PC-9 (cell line): Measurements from ENCODE around the gene INO80. TPM values are rescaled to one million over a fixed set of nuclear protein-coding genes. Genes with fewer than 3 reads are reported as not detected.

Experiments used
- BruUV-seq: library from RNA; stranded (reverse); fragments of 400-500 nt; replicated peaks from 2 replicates; lab custom pipeline; 2021; lab: Mats Ljungman, UMichigan
- CTCF ChIA-PET: fragments of 300-600 bp; sonication (Branson Sonifier 250); formaldehyde crosslinking; loops from one replicate; lab custom pipeline; 2022; ENCODE audit warnings: antibody characterized with exemption; lab: Charles Lee
- POLR2A ChIA-PET: fragments of 300-600 bp; sonication (Branson Sonifier 250); formaldehyde crosslinking; loops from one replicate; lab custom pipeline; 2022; ENCODE audit warnings: antibody characterized with exemption; ENCODE audit not compliant: unreplicated experiment; lab: Charles Lee
- DNase-seq, 2 experiments: peaks; one replicate each; pipeline versions ENCODE4 v3.0.0 to v3.0.0-alpha.2; 2015 to 2022; ENCODE audit warnings: mixed read lengths in 1 of 2
- H2AFZ ChIP-seq: fragments of 200-600 bp; sonication (generic); 2 replicates; pipeline ENCODE4 v1.8.1; 2017; ENCODE audit warnings: antibody characterized with exemption
- H3F3A ChIP-seq: fragments of 200-600 bp; sonication (generic); 2 replicates; pipeline ENCODE4 v1.8.1; 2017; ENCODE audit warnings: antibody characterized with exemption, mild to moderate bottlenecking, low read depth; ENCODE audit not compliant: insufficient read depth
- H3K27ac ChIP-seq: fragments of 200-600 bp; sonication (generic); 2 replicates; pipeline ENCODE4 v1.6.1; 2016; ENCODE audit warnings: mixed run types
- H3K27me3 ChIP-seq: fragments of 200-600 bp; sonication (generic); 2 replicates; pipeline ENCODE4 v1.6.1; 2016; ENCODE audit warnings: low read depth, mixed run types; ENCODE audit not compliant: insufficient read depth
- H3K36me3 ChIP-seq: fragments of 200-600 bp; sonication (generic); 2 replicates; pipeline ENCODE4 v1.6.1; 2016; ENCODE audit warnings: low read depth, mixed run types
- H3K4me1 ChIP-seq: fragments of 200-600 bp; sonication (generic); replicated peaks from 2 replicates; pipeline ENCODE4 v1.6.1; 2016; ENCODE audit warnings: mixed run types; ENCODE audit not compliant: insufficient read depth
- H3K4me2 ChIP-seq: fragments of 200-600 bp; sonication (generic); 2 replicates; pipeline ENCODE4 v1.6.1; 2017; ENCODE audit warnings: mixed run types
- H3K4me3 ChIP-seq: fragments of 200-600 bp; sonication (generic); 2 replicates; pipeline ENCODE4 v1.6.1; 2016; ENCODE audit warnings: mixed run types
- H3K79me2 ChIP-seq: fragments of 200-600 bp; sonication (generic); 2 replicates; pipeline ENCODE4 v1.6.1; 2017; ENCODE audit warnings: low read depth, mixed run types
- H3K9me2 ChIP-seq: fragments of 200-600 bp; sonication (generic); 2 replicates; pipeline ENCODE4 v1.8.1; 2017; ENCODE audit warnings: mild to moderate bottlenecking; ENCODE audit not compliant: insufficient read depth
- H3K9me3 ChIP-seq: fragments of 200-600 bp; sonication (generic); 2 replicates; pipeline ENCODE4 v1.8.1; 2016; ENCODE audit warnings: low read depth; ENCODE audit not compliant: insufficient read depth
- H4K20me1 ChIP-seq: fragments of 200-600 bp; sonication (generic); 2 replicates; pipeline ENCODE4 v1.8.1; 2017; ENCODE audit not compliant: insufficient read depth
- CTCF ChIP-seq: fragments of 200-600 bp; sonication (generic); conservative IDR thresholded peaks from 2 replicates; pipeline ENCODE4 v1.6.1; 2017; ENCODE audit warnings: mixed run types, antibody characterized with exemption, mild to moderate bottlenecking, moderate library complexity
- EZH2 ChIP-seq: fragments of 200-600 bp; sonication (generic); IDR thresholded peaks from 2 replicates; pipeline ENCODE4 v1.8.0; 2017; ENCODE audit warnings: antibody characterized with exemption, low read depth
- intact Hi-C: fragments of 100-400 bp; cut with micrococcal nuclease; formaldehyde crosslinking; loops from one replicate; pipeline ENCODE4 v1.10.0; 2022; ENCODE audit not compliant: unreplicated experiment
- total RNA-seq: library from RNA; stranded (reverse); gene quantifications from 2 replicates; pipeline ENCODE4 v1.2.3, GENCODE V29; 2021

The INO80 gene
- total RNA-seq, 1 experiment from 2014 or later, result 18.8 TPM

DNA sequence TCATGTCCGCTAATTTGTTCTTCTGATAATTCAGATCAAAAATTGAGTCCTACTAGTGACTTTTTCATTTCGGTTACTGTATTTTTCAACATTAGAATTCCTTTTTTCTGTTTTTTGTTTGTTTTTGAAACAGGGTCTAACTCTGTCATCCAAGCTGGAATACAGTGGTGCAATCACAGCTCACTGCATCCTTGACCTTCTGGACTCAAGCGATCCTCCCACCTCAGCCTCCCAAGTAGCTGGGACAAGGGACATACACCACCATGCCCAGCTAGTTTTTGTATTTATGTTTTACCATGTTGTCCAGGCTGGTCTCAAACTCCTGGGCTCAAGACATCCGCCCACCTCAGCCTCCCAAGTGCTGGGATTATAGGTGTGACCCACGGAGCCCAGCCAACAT lies 8.0 kb upstream of the INO80 start:
- Histone ChIP-seq H3K9me3 (no peaks in the 10 kb centered on the region), H4K20me1 (no peaks in the 10 kb centered on the region), H3F3A (peaks cover 4% of the 10 kb centered on the region; the same call in 1 of the 2 replicates), H2AFZ (no peak overlapping the region), H3K9me2 (no peaks in the 10 kb centered on the region), H3K27ac (no peak overlapping the region), H3K36me3 (no peaks in the 10 kb centered on the region), H3K4me2 (no peak overlapping the region), H3K27me3 (no peaks in the 10 kb centered on the region), H3K79me2 (no peaks in the 10 kb centered on the region), H3K4me1 (peaks cover 12% of the 10 kb centered on the region), H3K4me3 (no peak overlapping the region)
- POLR2A ChIA-PET, result no interaction called here
- no peak for DNase-seq
- CTCF ChIA-PET, result no interaction called here
- TF ChIP-seq EZH2, result no peak
- no peak for TF ChIP-seq CTCF
- intact Hi-C loops, result no loop called here
- BruUV-seq, result no TSS peak

DNA sequence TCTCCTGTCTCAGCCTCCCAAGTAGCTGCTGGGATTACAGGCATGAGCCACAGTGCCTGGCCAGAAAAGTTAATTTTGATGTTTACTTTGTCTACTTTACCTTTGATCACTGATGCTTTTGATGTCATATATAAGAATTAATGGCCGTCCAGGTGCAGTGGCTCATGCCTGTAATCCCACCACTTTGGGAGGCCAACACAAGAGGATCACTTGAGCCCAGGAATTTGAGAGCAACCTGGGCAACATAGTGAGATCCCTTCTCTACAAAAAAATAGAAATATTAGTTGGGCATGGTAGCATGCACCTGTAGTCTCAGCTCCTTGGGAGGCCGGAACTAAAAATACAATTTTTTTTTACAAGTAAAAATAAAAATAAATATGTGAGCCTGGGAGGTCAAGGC lies 6.8 kb upstream of the INO80 start:
- ChIA-PET CTCF (no interaction called here), POLR2A (no interaction called here)
- H3F3A ChIP-seq, result peaks cover 4% of the 10 kb centered on the region; the same call in 1 of the 2 replicates
- no peak overlapping the region for H3K4me2 ChIP-seq
- H3K4me1 ChIP-seq, result peaks cover 12% of the 10 kb centered on the region
- no peak for TF ChIP-seq CTCF
- TF ChIP-seq EZH2, result no peak
- no peaks in the 10 kb centered on the region for H3K36me3 ChIP-seq
- no peaks in the 10 kb centered on the region for H3K9me3 ChIP-seq
- no peaks in the 10 kb centered on the region for H3K27me3 ChIP-seq
- H3K27ac ChIP-seq, result no peak overlapping the region
- H4K20me1 ChIP-seq, result no peaks in the 10 kb centered on the region
- intact Hi-C loops, result no loop called here
- H2AFZ ChIP-seq, result no peak overlapping the region
- no peaks in the 10 kb centered on the region for H3K9me2 ChIP-seq
- H3K4me3 ChIP-seq, result no peak overlapping the region
- DNase-seq, result no peak
- no TSS peak for BruUV-seq
- H3K79me2 ChIP-seq, result no peaks in the 10 kb centered on the region

- POLR2A ChIA-PET, result no interaction called here
- no TSS peak for BruUV-seq
- intact Hi-C loops, result no loop called here
Measured at GRCh38 chr15:41121951-41122350, 5.9 kb upstream of the INO80 start.

More at GRCh38 chr15:41121951-41122350, 5.9 kb upstream of the INO80 start:
- Histone ChIP-seq H3K4me3 (no peak overlapping the region), H3K4me1 (peaks cover 17% of the 10 kb centered on the region), H3K4me2 (no peak overlapping the region), H3K36me3 (no peaks in the 10 kb centered on the region), H3K9me3 (no peaks in the 10 kb centered on the region), H3F3A (peaks cover 4% of the 10 kb centered on the region; the same call in 1 of the 2 replicates), H4K20me1 (no peaks in the 10 kb centered on the region), H3K9me2 (no peaks in the 10 kb centered on the region), H3K27ac (no peak overlapping the region), H3K79me2 (no peaks in the 10 kb centered on the region), H3K27me3 (no peaks in the 10 kb centered on the region), H2AFZ (no peak overlapping the region)
- no peak for DNase-seq
- CTCF ChIA-PET, result no interaction called here
- no peak for TF ChIP-seq EZH2
- TF ChIP-seq CTCF, result no peak
